Parathyroid adenoma (tissue), 2 donors: ENCODE measurements around the gene PPP2R5A.

Experiments
- H2AFZ ChIP-seq: fragments of 300-600 bp; sonication (generic); one replicate; pipeline ENCODE4 v1.7.0; 2017; ENCODE audit warnings: antibody characterized with exemption, mild to moderate bottlenecking
- H3K27ac ChIP-seq: fragments of 300-600 bp; sonication (generic); one replicate; pipeline ENCODE4 v1.7.0; 2017
- H3K27me3 ChIP-seq: fragments of 300-600 bp; sonication (generic); one replicate; pipeline ENCODE4 v1.7.0; 2017; ENCODE audit warnings: low read length; ENCODE audit not compliant: control insufficient read depth, insufficient read depth
- H3K36me3 ChIP-seq: fragments of 300-600 bp; sonication (generic); one replicate; pipeline ENCODE4 v1.7.0; 2017; ENCODE audit warnings: low read length; ENCODE audit not compliant: control insufficient read depth, insufficient read depth
- H3K4me1 ChIP-seq: fragments of 300-600 bp; sonication (generic); one replicate; pipeline ENCODE4 v1.7.0; 2017; ENCODE audit warnings: control low read depth
- H3K4me2 ChIP-seq: fragments of 300-600 bp; sonication (generic); one replicate; pipeline ENCODE4 v1.7.0; 2017; ENCODE audit warnings: low read length
- H3K4me3 ChIP-seq: fragments of 300-600 bp; sonication (generic); one replicate; pipeline ENCODE4 v1.7.0; 2017; ENCODE audit warnings: low read depth, low read length
- H3K79me2 ChIP-seq: fragments of 300-600 bp; sonication (generic); one replicate; pipeline ENCODE4 v1.7.0; 2017; ENCODE audit warnings: control low read depth
- H3K9ac ChIP-seq: fragments of 300-600 bp; sonication (generic); one replicate; pipeline ENCODE4 v1.7.0; 2017; ENCODE audit warnings: mild to moderate bottlenecking
- H3K9me3 ChIP-seq: fragments of 300-600 bp; sonication (generic); one replicate; pipeline ENCODE4 v1.7.0; 2017; ENCODE audit warnings: low read length; ENCODE audit not compliant: control insufficient read depth
- TF ChIP-seq, protein P1 (sequence below): fragments of 300-600 bp; sonication (generic); IDR thresholded peaks from one replicate; pipeline ENCODE4 v1.7.0; 2017; ENCODE audit warnings: antibody characterized with exemption, mild to moderate bottlenecking
- donor health status: primary hyperparathyroidism.

Gene PPP2R5A

DNA sequence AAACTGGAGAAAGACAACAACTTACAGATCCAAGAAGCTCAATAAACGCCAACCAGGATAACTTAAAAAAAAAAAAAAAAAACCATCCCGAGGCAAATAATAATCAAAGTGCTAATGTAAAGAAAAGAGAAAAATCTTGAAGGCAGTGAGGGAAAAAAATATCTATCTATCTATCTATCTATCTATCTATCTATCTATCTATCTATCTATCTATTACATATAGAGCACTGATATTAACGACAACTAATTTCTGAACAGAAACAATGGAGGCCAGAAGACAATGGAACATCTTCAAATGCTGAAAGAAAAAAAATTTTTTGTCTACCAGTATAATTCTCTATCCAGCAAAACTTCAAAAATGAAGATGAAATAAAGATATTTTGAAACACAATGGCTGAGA is 111.4 kb downstream of the PPP2R5A start:
- Histone ChIP-seq H3K9ac (no peak overlapping the region), H3K79me2 (no peaks in the 10 kb centered on the region), H3K27me3 (no peaks in the 10 kb centered on the region), H3K36me3 (no peaks in the 10 kb centered on the region), H3K4me3 (no peak overlapping the region), H3K9me3 (no peaks in the 10 kb centered on the region), H3K4me2 (no peak overlapping the region), H3K27ac (no peak overlapping the region), H3K4me1 (no peaks in the 10 kb centered on the region), H2AFZ (no peak overlapping the region)
- TF ChIP-seq, protein P1, sequence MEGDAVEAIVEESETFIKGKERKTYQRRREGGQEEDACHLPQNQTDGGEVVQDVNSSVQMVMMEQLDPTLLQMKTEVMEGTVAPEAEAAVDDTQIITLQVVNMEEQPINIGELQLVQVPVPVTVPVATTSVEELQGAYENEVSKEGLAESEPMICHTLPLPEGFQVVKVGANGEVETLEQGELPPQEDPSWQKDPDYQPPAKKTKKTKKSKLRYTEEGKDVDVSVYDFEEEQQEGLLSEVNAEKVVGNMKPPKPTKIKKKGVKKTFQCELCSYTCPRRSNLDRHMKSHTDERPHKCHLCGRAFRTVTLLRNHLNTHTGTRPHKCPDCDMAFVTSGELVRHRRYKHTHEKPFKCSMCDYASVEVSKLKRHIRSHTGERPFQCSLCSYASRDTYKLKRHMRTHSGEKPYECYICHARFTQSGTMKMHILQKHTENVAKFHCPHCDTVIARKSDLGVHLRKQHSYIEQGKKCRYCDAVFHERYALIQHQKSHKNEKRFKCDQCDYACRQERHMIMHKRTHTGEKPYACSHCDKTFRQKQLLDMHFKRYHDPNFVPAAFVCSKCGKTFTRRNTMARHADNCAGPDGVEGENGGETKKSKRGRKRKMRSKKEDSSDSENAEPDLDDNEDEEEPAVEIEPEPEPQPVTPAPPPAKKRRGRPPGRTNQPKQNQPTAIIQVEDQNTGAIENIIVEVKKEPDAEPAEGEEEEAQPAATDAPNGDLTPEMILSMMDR = no peak

DNA sequence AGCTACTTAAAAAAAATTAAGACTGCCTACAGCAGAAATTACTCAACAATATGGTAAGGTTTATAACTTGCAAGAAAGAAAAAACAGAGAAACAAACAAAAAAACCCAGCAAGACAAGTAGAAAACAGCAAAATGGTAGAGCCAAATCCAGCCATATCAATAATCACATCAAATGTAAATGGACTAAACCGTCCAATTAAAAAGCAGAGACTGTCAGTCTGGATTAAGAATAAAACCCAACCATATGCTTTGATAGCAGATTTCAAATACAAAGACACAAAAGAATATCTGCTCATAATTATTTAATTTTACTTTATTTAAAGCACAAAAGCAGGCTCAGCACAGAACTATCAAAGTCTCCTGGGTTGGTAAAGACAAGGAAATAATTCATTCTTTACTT is 112.0 kb downstream of the PPP2R5A start:
- Histone ChIP-seq H3K36me3 (no peaks in the 10 kb centered on the region), H3K4me1 (no peaks in the 10 kb centered on the region), H3K9ac (no peak overlapping the region), H3K79me2 (no peaks in the 10 kb centered on the region), H3K4me2 (no peak overlapping the region), H3K27ac (no peak overlapping the region), H2AFZ (no peak overlapping the region), H3K4me3 (no peak overlapping the region), H3K27me3 (no peaks in the 10 kb centered on the region), H3K9me3 (no peaks in the 10 kb centered on the region)
- TF ChIP-seq, protein P1 = no peak

DNA sequence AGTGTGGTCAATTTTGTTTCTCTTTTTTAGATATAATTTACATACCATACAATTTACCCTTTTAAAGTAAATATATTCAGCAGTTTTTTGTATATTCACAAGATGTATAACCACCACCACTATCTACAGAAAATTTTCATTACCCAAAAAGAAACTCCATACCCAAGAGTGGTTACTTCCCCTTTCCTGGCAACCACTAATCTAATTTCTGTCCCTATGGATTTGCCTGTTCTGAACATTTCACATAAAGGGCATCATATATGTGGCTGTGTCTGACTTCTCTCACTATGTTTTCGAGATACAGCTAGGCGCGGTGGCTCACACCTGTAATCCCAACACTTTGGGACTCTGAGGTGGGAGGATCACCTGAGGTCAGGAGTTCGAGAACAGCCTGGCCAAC is 115.8 kb downstream of the PPP2R5A start:
- Histone ChIP-seq H3K36me3 (no peaks in the 10 kb centered on the region), H3K4me1 (no peaks in the 10 kb centered on the region), H3K27me3 (no peaks in the 10 kb centered on the region), H3K79me2 (no peaks in the 10 kb centered on the region), H3K4me3 (no peak overlapping the region), H3K9me3 (no peaks in the 10 kb centered on the region), H3K9ac (no peak overlapping the region), H3K27ac (no peak overlapping the region), H2AFZ (no peak overlapping the region), H3K4me2 (no peak overlapping the region)
- TF ChIP-seq, protein P1 = no peak

DNA sequence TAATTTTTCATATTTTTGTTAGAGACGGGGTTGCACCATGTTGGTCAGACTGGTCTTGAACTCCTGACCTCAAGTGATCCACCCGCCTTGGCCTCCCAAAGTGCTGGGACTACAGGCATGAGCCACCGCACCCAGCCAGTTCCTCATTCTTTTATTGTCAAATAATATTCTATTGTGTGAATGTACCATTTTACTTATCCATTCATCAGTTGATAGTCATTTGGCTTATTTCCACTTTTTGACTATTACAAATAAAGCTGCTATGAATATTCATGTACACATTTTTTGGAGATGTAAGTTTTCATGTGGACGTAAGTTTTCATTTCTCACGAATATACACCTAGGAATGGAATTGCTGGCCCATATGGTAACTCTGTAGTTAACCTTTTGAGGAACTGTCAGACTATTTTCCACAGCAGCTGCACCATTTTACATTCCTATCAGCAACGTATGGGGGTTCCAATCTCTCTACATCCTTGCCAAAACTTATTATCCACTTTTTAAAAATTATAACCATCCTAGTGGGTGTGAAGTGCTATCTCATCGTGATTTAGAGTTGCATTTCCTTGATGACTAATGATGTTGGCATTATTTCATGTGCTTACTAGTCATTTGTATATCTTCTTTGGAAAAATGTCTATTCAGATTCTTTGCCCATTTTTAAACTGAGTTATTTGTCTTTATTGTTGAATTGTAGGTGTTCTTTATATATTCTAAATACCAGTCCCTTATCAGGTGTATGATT is 116.8 kb downstream of the PPP2R5A start:
- Histone ChIP-seq H3K4me3 (no peak overlapping the region), H3K27me3 (no peaks in the 10 kb centered on the region), H3K27ac (no peak overlapping the region), H3K79me2 (no peaks in the 10 kb centered on the region), H2AFZ (no peak overlapping the region), H3K36me3 (no peaks in the 10 kb centered on the region), H3K9me3 (no peaks in the 10 kb centered on the region), H3K4me2 (no peak overlapping the region), H3K9ac (no peak overlapping the region), H3K4me1 (no peaks in the 10 kb centered on the region)
- TF ChIP-seq, protein P1 = no peak
